Measurements from ENCODE around the gene FYN.

The FYN gene

GRCh38 chr6:111850295-111850937 lies 22.8 kb downstream of the FYN start:
- Histone ChIP-seq H3K9me3 (ENCODE audit: control insufficient read depth, insufficient read depth, low read depth, low read length) (no peaks in the 10 kb centered on the region), H3K4me1 (ENCODE audit: control insufficient read depth, insufficient read depth, low read length) (peaks cover 15% of the 10 kb centered on the region), H3K27ac (ENCODE audit: extremely low read depth, low read depth, low read length) (no peak overlapping the region), H3K4me3 (ENCODE audit: low read depth, low read length) (no peak overlapping the region), H3K36me3 (ENCODE audit: control insufficient read depth in 2 of 2, insufficient read depth in 1 of 2, low read length in 2 of 2) (peaks cover 0 to 9% of the 10 kb centered on the region in 2 experiments; a peak in 1 of 3 replicates)
- TF ChIP-seq AEBP2 (tag by site-specific recombination; IDR thresholded peaks at IDR 0.05; ENCODE audit: borderline replicate concordance), result no peak
- TF ChIP-seq ZNF768 (tag by site-specific recombination; IDR thresholded peaks at IDR 0.05), result no peak
- TF ChIP-seq ZNF169 (tag by site-specific recombination; IDR thresholded peaks at IDR 0.05), result no peak
- TF ChIP-seq ZNF112 (tag by site-specific recombination; IDR thresholded peaks at IDR 0.05), result no peak
- ChIA-PET CTCF (interaction anchor here (0.8 to 1.1 kb wide), 3 partner anchors 21 to 191 kb away, joined by 3 to 4 read pairs (median 3); no protein-coding TSS in a partner anchor), POLR2A (interaction anchor here (1.0 kb wide), 1 partner anchor 10 kb away, joined by 3 read pairs; no protein-coding TSS in a partner anchor)

GRCh38 chr6:111849298-111849697 lies 24.0 kb downstream of the FYN start:
- H3K4me1 ChIP-seq (ENCODE audit: control insufficient read depth, insufficient read depth, low read length), result peaks cover 15% of the 10 kb centered on the region

More at GRCh38 chr6:111849298-111849697, 24.0 kb downstream of the FYN start:
- Histone ChIP-seq H3K27ac (ENCODE audit: extremely low read depth, low read depth, low read length) (no peak overlapping the region), H3K4me3 (ENCODE audit: low read depth, low read length) (no peak overlapping the region), H3K36me3 (ENCODE audit: control insufficient read depth in 2 of 2, insufficient read depth in 1 of 2, low read length in 2 of 2) (peaks cover 0 to 9% of the 10 kb centered on the region in 2 experiments; a peak in 1 of 3 replicates), H3K9me3 (ENCODE audit: control insufficient read depth, insufficient read depth, low read depth, low read length) (no peaks in the 10 kb centered on the region)
- ChIA-PET CTCF (interaction anchor here (0.6 kb wide), 1 partner anchor 71 kb away, joined by 3 read pairs; no protein-coding TSS in a partner anchor), POLR2A (no interaction called here)
- TF ChIP-seq ZNF571 (tag by site-specific recombination; IDR thresholded peaks at IDR 0.05) (no peak), KLF16 (tag by site-specific recombination; IDR thresholded peaks at IDR 0.05) (no peak), ZNF670 (tag by site-specific recombination; IDR thresholded peaks at IDR 0.05; ENCODE audit: low read depth) (no peak), ZNF302 (tag by site-specific recombination; IDR thresholded peaks at IDR 0.05; ENCODE audit: low read depth) (no peak), PRDM10 (tag by site-specific recombination; IDR thresholded peaks at IDR 0.05) (no peak), ZSCAN18 (tag by site-specific recombination; IDR thresholded peaks at IDR 0.05) (no peak)

Data from HEK293 (cell line).